NCI-H345 treated with DMSO at 0.1 percent for 48 hours (cell line): ENCODE data around the gene ARFGAP1.

Source experiments
- DNase-seq: peaks from one replicate; lab custom pipeline; 2025; ENCODE audit not compliant: unreplicated experiment; lab: John Stamatoyannopoulos, UW

Gene ARFGAP1

GRCh38 chr20:63277466-63278272, 5.1 kb downstream of the ARFGAP1 start:
- DNase-seq: no peak

- DNase-seq: no peak
These were observed 6.0 kb downstream of the ARFGAP1 start for GRCh38 chr20:63278661-63279060.

DNA sequence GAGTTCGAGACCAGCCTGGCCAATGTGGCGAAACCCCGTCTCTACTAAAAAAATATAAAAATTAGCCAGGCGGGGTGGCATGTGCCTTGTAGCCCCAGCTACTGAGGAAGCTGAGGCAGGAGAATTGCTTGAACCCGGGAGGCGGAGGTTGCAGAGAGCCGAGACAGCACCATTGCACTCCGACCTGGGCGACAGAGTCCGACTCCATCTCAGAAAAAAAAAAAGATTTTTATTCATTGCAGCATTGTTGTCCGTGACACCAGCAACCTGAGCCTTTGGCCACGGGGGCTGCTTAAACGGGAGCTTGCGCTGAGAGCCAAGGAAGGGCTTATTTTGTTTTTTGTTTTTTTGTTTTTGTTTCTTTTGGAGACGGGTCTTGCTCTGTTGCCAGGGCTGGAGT, 7.3 kb downstream of the ARFGAP1 start:
- DNase-seq: no peak

DNA sequence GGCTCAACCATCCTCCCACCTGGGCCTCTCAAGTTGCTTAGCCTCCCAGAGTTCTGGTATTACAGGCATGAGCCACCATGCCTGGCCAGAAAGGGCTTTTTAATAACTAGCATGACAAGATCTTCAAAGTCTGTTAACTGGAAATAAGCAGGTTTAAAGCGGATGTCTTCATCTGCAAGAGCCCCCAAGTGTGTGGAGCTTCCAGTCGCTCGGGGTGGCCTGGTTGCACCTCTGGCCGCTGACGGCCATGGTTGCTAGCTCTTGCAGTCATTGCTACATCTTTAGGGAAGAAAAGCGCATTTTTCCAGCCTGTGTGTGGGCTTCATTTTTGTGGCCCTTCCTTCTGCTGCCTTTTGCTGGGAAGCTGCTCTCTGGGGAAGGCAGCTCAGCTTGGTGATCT, 7.8 kb downstream of the ARFGAP1 start:
- DNase-seq: no peak

DNA sequence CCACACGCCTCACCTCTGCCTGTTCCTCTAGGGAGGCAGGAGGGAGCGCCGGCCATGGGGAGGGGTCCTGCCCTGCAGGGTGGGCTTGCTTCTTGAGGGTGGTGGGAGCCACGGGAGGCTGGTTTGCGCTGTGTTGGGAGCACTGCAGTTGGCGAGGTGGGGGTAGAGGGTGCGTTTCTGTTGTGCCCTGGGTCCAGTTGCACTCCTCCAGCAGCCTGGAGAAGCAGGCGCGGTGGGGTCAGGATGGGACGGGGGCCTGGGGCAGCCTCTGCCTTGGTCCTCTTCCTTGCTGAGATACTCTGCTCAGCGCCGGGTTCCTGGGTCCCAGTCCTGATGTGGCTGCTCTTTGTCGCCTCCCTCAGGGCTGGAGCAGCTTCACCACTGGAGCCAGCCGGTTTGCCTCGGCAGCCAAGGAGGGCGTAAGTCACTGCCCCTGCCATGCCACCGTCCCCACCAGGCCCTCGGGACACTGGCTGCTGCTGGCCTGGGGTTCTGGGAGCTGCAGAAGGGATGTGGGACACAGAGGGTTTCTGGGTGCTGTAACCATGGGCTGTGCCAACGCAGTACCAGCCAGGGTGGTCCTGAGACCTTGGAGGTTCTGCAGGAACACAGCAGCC, 8.4 kb downstream of the ARFGAP1 start:
- no peak for DNase-seq

- no peak for DNase-seq
These were observed 9.4 kb downstream of the ARFGAP1 start for GRCh38 chr20:63281742-63282665.

DNA sequence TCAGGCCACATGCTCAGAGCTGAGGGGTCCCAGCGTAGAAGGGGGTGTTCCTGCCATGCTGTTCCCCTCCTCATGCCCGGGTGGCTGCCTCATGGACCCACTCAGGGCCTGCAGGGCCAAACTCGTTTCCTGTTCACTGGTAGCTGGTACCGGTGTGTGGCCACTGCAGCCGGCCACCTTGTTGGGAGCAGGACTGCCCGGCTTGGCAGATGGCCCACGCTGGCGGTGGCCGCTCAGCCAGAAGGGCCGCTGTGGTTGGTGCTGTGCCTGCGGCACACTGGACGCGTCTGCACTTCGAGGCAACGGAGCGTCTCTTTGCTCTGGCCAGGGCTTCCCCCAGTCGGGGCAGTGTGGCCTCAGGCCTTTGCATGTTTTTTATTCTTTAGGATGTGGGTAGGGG, 10.3 kb downstream of the ARFGAP1 start:
- no peak for DNase-seq

- DNase-seq: no peak
These were observed 10.9 kb downstream of the ARFGAP1 start for GRCh38 chr20:63283397-63284082.

DNA sequence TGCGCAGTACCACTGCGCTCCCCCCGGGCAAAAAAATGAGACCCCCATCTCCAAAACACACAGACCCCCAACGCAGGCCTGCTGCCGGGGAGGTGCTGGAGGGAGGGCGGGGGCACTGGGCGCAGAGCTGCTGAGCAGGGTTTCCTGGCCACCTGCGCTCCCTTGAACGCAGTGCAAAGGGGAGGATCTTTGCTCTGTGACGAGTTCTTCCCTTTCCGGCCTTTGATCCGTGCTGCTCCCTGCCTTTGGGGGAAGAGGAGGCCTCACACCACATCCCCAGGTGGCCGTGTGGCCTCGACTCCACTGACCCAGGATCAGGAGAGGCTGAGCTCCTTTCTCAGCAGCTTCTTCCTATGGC, 11.4 kb downstream of the ARFGAP1 start:
- no peak for DNase-seq

DNA sequence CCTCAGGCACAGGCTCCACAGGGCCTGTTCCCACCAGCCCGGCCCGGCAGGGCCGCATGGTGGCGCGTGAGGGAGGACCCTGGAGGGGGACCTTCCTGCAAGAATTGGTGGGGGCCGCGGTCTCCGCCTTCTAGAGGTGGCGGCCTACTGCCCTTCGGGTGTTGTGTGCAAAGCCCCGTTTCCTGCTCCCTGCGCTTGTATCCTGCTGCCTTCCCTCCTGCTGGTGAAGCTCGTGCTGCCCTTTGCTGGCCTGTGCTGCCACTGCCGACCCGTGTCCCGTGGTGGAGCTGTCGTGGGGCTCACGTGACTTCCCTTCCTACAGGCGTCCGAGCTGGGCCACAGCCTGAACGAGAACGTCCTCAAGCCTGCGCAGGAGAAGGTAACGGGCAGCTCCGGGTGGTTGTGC, 11.9 kb downstream of the ARFGAP1 start:
- DNase-seq: no peak

DNA sequence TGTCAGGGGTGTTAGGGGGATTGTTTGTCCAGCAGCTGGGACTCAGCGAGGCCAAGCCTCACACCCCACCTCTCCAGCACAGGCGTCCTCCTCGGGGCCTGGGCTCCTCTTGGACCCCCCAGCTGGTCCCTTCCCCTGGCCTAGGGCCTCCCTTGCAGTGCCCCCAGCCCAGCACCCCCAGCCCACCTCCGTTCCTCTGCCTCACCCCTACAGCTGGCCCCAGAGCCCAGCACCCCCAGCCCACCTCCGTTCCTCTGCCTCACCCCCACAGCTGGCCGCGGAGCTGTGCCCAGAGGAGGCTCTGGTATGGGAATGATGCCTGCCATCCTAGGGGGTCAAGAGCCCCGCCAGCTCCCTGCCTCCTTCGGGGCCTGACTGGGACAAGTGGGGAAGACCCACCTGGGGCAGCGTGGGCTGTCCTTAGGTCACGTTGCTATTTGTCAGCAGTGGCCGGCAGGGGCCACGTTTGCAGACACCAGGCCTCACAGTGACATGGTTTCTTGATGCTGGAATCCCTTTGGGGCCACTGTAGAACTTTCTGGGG, 12.4 kb downstream of the ARFGAP1 start:
- no peak for DNase-seq

- no peak for DNase-seq
These were observed 13.3 kb downstream of the ARFGAP1 start for GRCh38 chr20:63285636-63286615.

GRCh38 chr20:63286781-63287696, 14.4 kb downstream of the ARFGAP1 start:
- no peak for DNase-seq

- no peak for DNase-seq
These were observed 15.3 kb downstream of the ARFGAP1 start for GRCh38 chr20:63287697-63288580.

GRCh38 chr20:63288581-63289251, 16.1 kb downstream of the ARFGAP1 start:
- no peak for DNase-seq

- no peak for DNase-seq
These were observed 16.9 kb downstream of the ARFGAP1 start for GRCh38 chr20:63289311-63290135.
